Endometrium (tissue), 2 donors: ENCODE results near the gene FARS2.
"Not testable (repeated sequence)": the region's sequence is repeated elsewhere in the genome, so short reads cannot be mapped to it uniquely, and the experiment has no call there.

Experiments used
- FAIRE-seq: peaks from 2 replicates; lab custom pipeline; 2012; peaks lifted over from hg19 to GRCh38; lab: Jason Lieb, UNC
- donor health status: control.
- donor health status: control.

Gene FARS2

DNA sequence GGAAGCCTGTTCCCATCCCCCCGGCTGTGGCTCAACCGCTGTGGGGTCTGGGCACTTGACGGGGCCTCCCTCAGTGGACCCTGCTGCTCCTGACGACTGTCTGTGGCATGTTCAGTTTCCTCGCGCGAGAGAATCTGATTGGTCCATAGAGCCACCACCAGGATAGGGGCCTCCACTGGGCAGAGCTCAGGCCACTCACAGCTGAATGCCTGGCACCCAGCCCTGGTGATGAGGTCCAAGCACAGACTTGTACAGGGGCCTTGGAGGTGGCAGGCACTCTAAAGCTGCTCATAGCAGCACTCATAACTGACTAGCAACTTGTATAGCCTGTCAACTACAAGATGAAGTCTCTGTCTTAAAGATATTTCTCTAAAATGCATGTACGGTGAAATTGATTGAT, 377.4 kb downstream of the FARS2 start:
- FAIRE-seq, result no peak

DNA sequence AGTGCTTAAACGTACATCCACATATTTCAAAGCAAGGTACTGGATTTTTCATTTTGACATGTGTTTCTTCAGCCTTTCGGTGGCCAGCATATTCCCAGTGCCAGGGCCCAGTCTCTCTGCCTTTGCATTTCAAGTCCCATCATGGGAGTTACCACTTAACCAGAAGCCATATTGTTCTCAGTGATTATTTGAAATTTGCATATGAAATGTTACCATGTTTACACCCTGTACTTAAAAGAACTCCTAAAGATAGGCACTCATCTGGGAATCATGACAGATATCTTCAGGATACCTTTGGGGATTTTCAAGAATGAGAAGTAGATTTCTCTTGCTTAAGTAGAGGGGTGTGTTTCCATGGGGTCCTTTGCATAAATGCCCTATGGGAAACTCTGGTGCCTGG, 377.9 kb downstream of the FARS2 start:
- FAIRE-seq, result no peak

- no peak for FAIRE-seq
These were observed 379.3 kb downstream of the FARS2 start for GRCh38 chr6:5640614-5641013.

DNA sequence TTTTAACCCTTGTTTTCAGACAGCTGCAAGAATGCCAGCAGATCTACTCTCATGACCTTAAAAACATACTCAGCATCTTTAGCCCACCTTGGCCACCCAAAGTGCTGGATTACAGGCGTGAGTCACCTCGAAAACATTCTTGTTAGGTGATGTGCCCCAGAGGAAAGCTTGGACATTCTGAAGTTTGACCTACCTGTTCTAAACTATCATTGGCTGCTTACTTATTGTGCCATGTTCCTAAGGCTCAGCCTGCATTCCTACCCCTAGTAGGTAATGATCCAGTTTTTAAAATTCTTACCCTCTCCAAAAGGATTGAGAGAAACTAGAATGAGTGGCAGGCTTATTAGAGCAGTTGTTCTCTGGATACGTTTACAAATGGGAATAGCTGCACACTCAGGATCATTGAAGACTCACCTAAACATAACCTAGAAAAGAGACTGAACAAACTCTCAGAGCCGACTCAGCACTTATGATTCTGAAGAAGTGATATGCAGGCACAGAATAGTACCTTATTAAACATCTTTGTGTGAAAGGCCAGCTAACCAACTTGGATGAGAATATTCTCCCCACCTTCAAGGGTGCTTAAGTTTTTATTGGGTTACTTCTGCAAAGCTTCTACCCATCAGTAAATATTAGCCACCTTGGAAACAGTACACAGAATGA, 383.3 kb downstream of the FARS2 start:
- no peak for FAIRE-seq

GRCh38 chr6:5645328-5646290, 384.3 kb downstream of the FARS2 start:
- FAIRE-seq, result no peak

DNA sequence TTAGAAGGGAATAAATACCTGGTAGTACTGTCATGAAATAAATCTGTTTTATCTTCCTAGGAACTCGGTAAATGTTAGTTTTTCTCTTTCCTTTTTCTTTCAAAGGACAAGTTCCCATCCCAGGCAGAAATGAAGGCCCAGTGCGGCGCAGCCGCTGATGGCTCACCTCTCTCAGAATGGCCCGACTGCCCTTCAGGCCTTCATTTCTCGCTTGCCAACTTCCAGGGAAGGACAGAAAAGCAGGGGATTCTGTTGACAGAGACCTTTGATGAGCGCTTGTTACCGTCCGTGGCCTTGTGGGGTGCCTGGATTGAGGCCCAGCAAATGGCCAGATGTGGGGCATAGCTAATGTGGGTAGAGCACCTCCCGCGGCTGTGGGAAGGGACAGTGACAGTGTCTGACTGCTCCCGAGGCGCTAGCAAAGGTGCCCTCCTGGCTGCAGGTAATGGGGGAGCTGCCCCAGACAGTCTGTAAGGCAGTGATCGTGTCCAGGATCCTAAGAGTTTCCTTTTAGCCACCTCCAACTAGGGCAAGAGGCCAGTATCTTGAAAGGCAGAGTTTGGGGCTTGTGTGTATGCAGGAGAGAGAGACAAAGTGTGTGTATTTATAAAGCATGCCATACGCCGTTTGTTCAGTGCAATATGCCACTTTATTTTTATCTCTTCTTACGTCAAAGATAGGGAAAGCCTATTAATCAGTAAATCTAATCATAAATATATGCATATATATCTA, 391.3 kb downstream of the FARS2 start:
- FAIRE-seq, result no peak

DNA sequence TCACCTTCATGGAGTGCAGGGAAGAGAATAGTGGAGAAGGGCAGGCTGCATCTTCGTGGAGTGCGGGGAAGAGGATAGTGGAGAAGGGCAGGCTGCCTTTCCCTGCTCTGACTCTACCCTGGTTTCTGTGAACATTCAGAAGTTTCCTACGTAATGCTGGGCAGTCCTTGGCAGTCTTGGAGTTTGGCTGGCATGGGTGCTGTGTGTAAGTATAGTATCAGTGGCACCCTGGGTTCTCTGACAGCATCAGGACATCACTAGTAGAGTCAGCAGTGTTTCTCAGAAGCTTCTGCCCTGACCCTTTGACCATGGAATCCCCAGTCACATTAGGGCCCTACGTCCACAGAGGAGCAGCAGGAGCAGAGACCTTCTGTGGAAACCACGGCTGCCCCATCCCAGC, 392.5 kb downstream of the FARS2 start:
- no peak for FAIRE-seq

- no peak for FAIRE-seq
These were observed 394.9 kb downstream of the FARS2 start for GRCh38 chr6:5656226-5656625.

DNA sequence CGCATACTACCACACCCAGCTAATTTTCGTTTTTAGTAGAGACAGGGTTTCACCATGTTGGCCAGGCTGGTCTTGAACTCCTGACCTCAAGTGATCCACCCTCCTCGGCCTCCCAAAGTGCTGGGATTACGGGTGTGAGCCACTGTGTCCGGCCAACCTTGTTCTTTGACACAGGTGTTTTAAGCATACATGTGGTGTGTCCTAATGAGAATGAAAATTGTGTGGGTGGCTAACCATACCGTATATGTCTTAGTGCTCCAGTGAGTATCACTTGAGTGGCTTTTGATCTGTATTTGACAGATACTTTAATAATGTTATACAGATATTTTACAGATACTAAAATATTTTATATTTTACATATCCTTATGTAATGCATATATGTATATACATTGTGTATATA, 395.4 kb downstream of the FARS2 start:
- not testable (repeated sequence) for FAIRE-seq

GRCh38 chr6:5657684-5658430, 396.5 kb downstream of the FARS2 start:
- no peak for FAIRE-seq

DNA sequence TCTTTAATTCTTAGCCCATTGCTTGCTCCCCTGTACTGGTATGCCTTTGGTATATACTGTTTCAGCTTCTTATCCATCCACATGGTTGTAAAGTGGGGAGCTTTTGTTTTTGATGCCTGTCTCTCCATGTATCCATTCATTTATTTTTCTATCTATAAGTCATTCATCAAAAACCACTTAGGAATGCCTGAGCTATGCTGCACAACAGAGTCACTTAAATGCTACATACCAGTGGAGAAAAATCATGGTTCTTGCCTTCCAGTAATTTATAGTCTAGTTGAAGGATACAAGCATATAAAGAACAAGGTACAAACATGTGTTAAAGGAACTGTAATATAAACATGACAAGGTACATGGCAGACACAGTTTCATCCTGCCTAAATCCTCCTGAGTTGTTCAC, 398.2 kb downstream of the FARS2 start:
- FAIRE-seq, result no peak

- no peak for FAIRE-seq
These were observed 399.5 kb downstream of the FARS2 start for GRCh38 chr6:5660772-5661171.

GRCh38 chr6:5662797-5663196, 401.5 kb downstream of the FARS2 start:
- FAIRE-seq, result no peak

DNA sequence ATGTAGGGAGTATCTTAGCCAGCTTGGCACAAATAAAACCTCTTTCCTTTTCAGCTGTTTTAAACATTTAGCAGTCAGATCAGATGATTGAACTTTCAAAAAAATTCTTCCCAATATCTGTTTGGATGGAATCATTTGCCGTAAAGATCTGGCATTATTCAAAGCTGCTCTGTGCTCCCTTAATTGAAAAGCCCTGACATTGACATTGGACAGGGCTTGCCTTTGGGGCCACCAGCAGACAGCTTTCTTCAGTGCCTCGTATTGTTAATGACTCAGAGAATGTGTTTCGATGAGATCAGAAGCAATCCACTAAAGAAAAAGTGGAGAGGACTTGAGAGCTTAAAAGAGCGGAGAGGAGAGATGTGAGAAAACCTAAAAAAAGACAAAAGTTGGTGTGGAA, 401.9 kb downstream of the FARS2 start:
- no peak for FAIRE-seq

DNA sequence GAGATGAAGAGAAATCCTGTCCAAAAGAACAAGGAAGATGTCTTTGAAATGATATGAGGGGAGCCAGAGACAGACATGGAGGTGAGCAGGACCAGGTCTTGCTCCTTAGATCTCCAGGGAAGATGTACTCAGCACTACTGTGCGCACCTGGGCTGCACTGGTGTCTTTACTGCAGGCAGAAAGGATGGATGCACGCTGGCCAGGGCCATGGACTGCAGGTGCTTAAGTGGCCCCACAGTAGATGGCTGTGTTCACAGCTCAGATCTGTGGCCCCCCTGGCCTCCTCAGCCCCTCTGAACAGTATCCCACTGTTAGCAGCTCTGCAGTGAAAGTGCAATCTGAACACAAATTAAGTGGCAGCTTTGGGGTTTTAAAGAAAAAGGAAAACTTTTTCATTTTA, 402.4 kb downstream of the FARS2 start:
- FAIRE-seq, result no peak

DNA sequence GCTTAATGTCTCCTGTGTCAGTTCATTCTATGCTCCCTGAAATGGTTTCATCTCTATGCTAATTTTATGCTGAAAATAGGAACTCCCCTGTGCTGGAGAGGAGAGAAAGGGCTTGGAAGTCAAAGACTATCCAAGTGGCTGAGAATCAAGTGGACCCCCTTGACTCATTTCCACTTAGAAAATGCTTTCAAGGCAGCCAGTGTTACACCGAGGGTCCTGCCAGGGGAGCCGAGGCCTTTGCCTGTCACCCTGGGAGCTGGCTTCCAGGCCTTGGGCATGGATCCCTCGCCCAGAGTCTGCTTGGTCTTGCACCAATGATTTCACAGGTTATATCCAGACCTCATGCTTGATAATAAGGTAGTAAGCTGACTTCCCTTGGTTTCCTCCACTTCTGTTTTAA, 402.8 kb downstream of the FARS2 start:
- no peak for FAIRE-seq

GRCh38 chr6:5665173-5665572, 403.9 kb downstream of the FARS2 start:
- FAIRE-seq, result no peak

DNA sequence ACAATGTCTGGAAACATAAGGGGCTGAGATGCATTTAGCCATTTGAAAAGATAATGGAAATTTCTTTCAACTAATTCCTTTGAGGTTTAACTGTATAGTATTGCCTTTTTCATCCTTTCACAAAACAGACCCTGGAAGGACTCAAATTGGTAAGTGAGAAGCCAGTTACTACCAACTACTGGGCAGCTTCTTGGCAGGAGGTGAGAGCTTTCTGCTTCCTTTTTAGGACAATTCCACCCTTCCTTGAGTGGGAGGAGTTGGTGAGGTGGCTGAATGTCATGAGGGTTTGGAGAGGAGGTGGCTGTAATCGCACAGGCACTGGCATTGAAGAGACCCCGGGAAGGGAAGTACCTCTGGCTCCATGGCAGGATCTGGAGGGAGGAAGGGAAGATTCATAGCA, 404.4 kb downstream of the FARS2 start:
- no peak for FAIRE-seq

DNA sequence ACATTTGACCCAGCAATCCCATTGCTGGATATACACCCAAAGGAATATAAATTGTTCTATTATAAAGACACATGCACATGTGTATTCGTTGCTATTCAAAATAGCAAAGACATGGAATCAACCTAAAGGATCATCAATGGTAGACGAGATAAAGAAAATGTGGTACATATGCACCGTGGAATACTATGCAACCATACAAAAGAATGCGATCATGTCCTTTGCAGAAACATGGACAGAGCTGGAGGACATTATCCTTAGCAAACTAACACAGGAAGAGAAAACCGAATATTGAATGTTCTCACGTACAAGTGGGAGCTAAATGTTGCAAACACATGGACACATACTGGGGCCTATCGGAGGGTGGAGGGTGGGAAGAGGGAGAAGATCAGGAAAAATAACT, 405.4 kb downstream of the FARS2 start:
- FAIRE-seq, result no peak

DNA sequence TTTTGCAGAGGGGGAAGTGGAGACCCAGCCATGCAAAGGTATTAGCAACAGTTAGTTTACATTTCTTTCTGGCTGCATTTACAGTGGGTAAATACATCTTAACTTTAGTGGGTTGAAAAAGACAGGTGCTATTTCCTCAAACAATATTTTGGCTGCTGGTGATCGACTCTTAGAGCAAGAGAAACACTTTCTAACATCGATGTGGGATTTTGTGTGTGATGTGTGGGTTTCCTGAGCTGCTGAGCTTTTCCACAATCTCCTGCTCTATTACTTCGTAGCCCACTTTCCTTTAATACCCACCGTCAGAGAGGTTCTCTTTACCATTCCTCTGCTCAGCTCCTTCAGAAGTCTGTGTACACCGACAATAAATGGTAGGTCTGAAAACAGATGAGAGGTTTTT, 406.4 kb downstream of the FARS2 start:
- no peak for FAIRE-seq

- FAIRE-seq, result no peak
These were observed 409.1 kb downstream of the FARS2 start for GRCh38 chr6:5670381-5670780.
